GM12891 (cell line): Measurements from ENCODE around the gene SIRPG.

Experiments
- POLR2A ChIP-seq: IDR thresholded peaks from 2 replicates; pipeline ENCODE4 v1.6.1; 2011; ENCODE audit warnings: low read depth, low read length, control low read depth
- POLR2AphosphoS5 ChIP-seq: IDR thresholded peaks from 2 replicates; pipeline ENCODE4 v1.6.1; 2011; ENCODE audit warnings: low read depth, low read length, control low read depth
- SPI1 ChIP-seq: IDR thresholded peaks from 2 replicates; pipeline ENCODE4 v1.6.1; 2011; ENCODE audit warnings: low read depth, low read length, control low read depth
- TAF1 ChIP-seq: IDR thresholded peaks from 2 replicates; pipeline ENCODE4 v1.6.1; 2011; ENCODE audit warnings: low read depth, low read length, control low read depth

DNA sequence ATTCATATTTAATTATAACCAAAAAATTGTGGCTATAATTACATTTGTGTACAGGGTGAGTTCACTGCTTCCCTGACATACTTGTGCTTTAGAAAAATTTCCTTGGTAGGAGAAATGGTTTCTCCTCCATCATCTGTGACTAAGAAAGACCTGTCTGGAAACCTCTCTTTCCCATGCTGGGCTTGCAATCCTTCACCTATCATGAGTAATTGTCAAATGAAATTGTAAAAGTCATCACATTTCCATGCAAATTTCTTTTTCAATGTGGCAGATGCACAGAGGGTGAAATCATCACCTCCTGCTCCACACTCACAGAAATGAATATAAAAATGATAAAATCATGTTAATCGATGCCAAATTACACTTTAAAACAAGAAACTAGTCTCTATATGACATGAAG is 36.3 kb downstream of the SIRPG start:
- no peak for TF ChIP-seq POLR2AphosphoS5
- TF ChIP-seq POLR2A = no peak
- no peak for TF ChIP-seq SPI1
- no peak for TF ChIP-seq TAF1
